ENCODE results near the gene CEBPA.

The CEBPA gene

DNA sequence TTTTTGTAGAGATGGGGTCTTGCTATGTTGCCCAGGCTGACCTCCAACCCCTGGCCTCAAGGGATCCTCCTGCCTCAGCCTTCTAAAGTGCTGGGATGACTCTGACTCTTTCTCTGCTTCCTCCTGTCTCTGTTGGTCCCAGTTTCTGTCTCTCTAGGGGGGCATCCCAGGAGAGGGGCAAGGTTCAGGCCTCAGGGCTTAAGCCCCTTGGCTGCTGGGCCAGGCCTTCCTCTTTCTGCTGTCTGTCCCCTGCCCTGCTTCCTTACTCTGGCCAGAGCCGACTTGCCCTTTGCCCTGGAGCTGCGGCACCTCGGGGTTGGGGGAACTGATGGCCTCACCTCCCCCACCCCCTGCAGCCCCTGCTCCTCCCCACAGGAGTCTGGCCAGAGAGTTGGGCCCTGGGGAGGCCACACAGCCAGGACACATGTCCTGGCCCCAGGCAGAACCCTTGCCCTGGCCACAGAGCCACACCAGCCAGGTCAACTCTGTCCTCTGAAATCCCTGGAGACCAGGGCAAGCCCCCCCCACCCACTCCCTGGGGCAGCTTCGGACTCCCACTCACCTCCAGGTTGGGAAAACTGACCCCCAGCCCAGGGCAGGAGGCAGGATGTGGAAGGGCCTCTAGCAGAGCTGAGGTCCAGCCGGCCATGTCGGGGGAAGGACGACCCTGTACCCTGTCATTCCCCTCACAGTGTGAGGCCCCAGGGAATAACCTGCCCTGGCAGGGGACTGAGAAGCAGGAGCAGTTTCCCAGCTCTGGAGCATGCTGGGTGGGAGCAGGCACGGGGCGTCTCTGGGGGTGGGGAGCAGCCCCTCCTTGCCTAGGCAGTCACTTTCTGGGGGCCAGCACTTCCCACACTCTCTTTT lies 23.7 kb downstream of the CEBPA start:
- no peak for DNase-seq (ENCODE audit: low spot score)
- in situ Hi-C loops (cut with MboI; ENCODE audit: low pct_unique_long_range_greater_than_20kb, low sequenced_read_pairs, unreplicated experiment), result no loop called here
- TF ChIP-seq, protein P1, sequence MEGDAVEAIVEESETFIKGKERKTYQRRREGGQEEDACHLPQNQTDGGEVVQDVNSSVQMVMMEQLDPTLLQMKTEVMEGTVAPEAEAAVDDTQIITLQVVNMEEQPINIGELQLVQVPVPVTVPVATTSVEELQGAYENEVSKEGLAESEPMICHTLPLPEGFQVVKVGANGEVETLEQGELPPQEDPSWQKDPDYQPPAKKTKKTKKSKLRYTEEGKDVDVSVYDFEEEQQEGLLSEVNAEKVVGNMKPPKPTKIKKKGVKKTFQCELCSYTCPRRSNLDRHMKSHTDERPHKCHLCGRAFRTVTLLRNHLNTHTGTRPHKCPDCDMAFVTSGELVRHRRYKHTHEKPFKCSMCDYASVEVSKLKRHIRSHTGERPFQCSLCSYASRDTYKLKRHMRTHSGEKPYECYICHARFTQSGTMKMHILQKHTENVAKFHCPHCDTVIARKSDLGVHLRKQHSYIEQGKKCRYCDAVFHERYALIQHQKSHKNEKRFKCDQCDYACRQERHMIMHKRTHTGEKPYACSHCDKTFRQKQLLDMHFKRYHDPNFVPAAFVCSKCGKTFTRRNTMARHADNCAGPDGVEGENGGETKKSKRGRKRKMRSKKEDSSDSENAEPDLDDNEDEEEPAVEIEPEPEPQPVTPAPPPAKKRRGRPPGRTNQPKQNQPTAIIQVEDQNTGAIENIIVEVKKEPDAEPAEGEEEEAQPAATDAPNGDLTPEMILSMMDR (IDR thresholded peaks at IDR 0.05; ENCODE audit: extremely low read depth, insufficient read depth, missing control alignments), result no peak

DNA sequence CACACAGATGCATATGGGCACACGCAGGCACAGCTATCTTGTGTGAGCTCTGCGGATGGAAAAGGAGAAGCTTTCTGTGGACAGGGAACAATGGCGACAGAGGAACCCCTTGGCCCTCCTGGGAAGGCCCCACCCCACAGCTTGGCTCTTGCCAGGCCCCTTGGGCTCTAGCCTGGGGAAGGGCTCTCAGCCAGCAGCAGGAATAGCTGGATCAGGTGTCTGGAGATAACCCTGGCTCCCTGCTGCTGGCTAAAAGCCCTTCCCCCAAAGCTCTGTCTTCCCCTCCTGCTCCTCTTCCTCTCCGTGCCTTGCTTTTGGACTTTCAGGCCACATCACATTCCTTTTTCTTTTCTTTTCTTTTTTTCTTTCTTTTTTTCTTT lies 24.3 kb downstream of the CEBPA start:
- TF ChIP-seq, protein P1 (IDR thresholded peaks at IDR 0.05; ENCODE audit: extremely low read depth, insufficient read depth, missing control alignments), result no peak
- DNase-seq (ENCODE audit: low spot score), result no peak
- in situ Hi-C loops (cut with MboI; ENCODE audit: low pct_unique_long_range_greater_than_20kb, low sequenced_read_pairs, unreplicated experiment), result no loop called here

DNA sequence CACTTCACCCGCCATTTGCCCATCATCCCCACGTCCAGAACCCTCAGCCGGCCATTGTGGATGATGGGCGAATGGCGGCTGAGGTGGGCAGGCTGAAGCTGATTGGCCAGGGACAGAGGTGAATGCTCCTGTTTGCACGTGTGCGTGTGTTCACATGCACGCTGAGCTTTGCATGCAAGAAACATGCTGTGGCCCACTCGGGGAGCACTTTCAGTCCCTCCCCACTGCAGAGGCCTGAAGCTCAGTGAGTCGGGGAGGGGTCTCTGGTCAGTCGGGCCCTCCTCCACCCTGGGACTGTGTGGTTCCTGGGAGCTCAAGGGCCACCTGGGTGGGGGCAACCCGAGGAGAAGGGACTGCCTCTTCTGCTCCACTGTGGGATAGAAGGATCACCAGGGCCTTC lies 24.9 kb downstream of the CEBPA start:
- DNase-seq (ENCODE audit: low spot score), result no peak
- TF ChIP-seq, protein P1 (IDR thresholded peaks at IDR 0.05; ENCODE audit: extremely low read depth, insufficient read depth, missing control alignments), result no peak
- in situ Hi-C loops (cut with MboI; ENCODE audit: low pct_unique_long_range_greater_than_20kb, low sequenced_read_pairs, unreplicated experiment), result no loop called here

DNA sequence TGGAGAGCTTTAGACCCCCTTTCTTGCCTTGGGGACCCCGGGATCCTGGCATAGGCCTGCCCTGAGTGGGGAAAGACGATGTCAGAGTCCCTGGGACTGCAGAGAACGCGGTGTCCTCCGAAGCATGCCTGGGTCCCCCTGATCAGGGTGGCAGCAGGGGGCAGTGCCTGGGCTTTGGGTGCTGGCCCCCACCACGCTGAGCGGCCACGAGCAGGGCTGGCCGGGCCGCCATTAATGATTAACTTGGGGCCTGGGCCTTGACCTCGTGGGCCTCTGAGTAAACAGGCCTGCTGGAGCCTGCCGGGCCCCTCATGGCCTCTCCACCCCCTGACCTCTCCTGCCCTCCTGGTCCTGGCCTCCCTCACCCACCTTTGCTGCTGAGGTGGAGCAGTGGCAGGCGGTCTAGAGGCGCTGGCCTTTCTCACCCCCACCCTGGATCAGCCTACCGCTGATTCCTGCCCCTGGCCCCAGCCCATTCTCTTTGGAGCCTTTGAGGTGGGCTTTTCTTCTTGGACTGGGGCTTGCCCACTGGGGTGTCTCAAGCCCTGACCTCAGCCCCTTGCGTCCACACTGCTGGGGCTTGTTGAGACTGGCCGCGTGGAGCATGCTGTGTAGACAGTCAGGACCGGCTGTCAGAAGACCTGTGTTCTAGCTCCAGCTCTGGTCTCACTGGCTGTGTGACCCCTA lies 26.3 kb downstream of the CEBPA start:
- DNase-seq (ENCODE audit: low spot score), result no peak
- in situ Hi-C loops (cut with MboI; ENCODE audit: low pct_unique_long_range_greater_than_20kb, low sequenced_read_pairs, unreplicated experiment), result no loop called here
- TF ChIP-seq, protein P1 (IDR thresholded peaks at IDR 0.05; ENCODE audit: extremely low read depth, insufficient read depth, missing control alignments), result no peak

DNA sequence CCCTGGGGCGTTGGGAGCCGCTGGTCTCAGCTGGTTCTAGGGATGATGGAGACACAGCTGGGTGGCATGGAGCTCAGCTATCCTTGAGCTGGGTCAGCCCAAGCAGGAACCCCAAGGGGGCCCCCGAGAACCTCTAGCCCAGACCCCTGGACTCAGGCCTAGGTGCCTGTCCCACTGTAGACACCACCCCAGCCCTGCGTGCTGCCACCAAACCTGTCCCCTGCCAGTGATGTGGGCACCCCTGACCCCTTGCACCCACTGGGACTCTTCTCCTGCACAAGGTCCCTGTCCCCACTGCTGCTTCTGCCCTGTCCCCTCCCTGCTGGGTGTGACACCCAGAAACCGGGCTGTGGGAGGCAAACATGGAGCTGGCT lies 26.8 kb downstream of the CEBPA start:
- in situ Hi-C loops (cut with MboI; ENCODE audit: low pct_unique_long_range_greater_than_20kb, low sequenced_read_pairs, unreplicated experiment), result no loop called here
- DNase-seq (ENCODE audit: low spot score), result no peak

More for the DNA sequence above, 26.8 kb downstream of the CEBPA start:
- TF ChIP-seq, protein P1 (IDR thresholded peaks at IDR 0.05; ENCODE audit: extremely low read depth, insufficient read depth, missing control alignments), result no peak
